K562 (cell line): ENCODE measurements around the gene QRFP. TPM values are rescaled to one million over a fixed set of nuclear protein-coding genes. Genes with fewer than 3 reads are reported as not detected.

Source experiments
- ATAC-seq: fragments of 200-7000 bp; cut with Tn5 transposase; 3 replicates; pipeline ENCODE4 v1.9.1; 2020; ENCODE audit warnings: moderate library complexity
- BruUV-seq: library from RNA; stranded (reverse); fragments of 400-500 nt; replicated peaks from 2 replicates; lab custom pipeline; 2021; lab: Mats Ljungman, UMichigan
- CTCF ChIA-PET: fragments of 300-600 bp; formaldehyde crosslinking; extraction: SDS; loops from one replicate; lab custom pipeline; 2021; ENCODE audit warnings: low intra/inter-chr PET ratio; lab: Yijun Ruan, JAX
- POLR2A ChIA-PET: fragments of 300-600, 350-650 bp; sonication (Branson Sonifier 250); formaldehyde crosslinking; extraction: SDS; loops from one replicate; lab custom pipeline; 2021; ENCODE audit warnings: antibody characterized with exemption, inconsistent platforms; lab: Yijun Ruan, JAX
- DNase-seq, 4 experiments: peaks; one replicate each; pipeline versions ENCODE4 v3.0.0 to v3.0.0-alpha.2; 2011 to 2018; ENCODE audit warnings: low spot score in 3 of 4, mixed read lengths in 3 of 4; ENCODE audit errors: extremely low read depth in 1 of 4
- FAIRE-seq: peaks from 2 replicates; lab custom pipeline; 2011; peaks lifted over from hg19 to GRCh38; lab: Jason Lieb, UNC
- H2AFZ ChIP-seq: 2 replicates; pipeline ENCODE4 v1.6.0; 2011; ENCODE audit warnings: low read depth, low read length, control low read depth, inconsistent platforms
- H3K27ac ChIP-seq: fragments of 200-600 bp; 3 replicates; pipeline ENCODE4 v1.8.0; 2011; ENCODE audit warnings: low read depth, mild to moderate bottlenecking, control low read depth, inconsistent platforms, low read length, moderate library complexity, mixed read lengths; ENCODE audit errors: extremely low read depth
- H3K27me3 ChIP-seq, 2 experiments: fragments of 300-600 bp in 1 of 2; 2 replicates in 1 of 2; 3 replicates in 1 of 2; pipeline versions ENCODE4 v1.6.0 to v1.8.0; 2011; ENCODE audit warnings: inconsistent platforms in 2 of 2, low read length in 2 of 2, mild to moderate bottlenecking in 1 of 2, mixed read lengths in 1 of 2, moderate library complexity in 1 of 2; ENCODE audit not compliant: control insufficient read depth in 2 of 2, insufficient read depth in 2 of 2
- H3K36me3 ChIP-seq: fragments of 300-600 bp; 3 replicates; pipeline ENCODE4 v1.8.0; 2011; ENCODE audit warnings: mild to moderate bottlenecking, low read length, inconsistent platforms; ENCODE audit not compliant: control insufficient read depth, insufficient read depth
- H3K4me1 ChIP-seq, 2 experiments: fragments of 200-600 bp in 1 of 2; replicated peaks in 1 of 2; 2 replicates in 1 of 2; 3 replicates in 1 of 2; pipeline versions ENCODE4 v1.5.1 to v1.8.0; 2011; ENCODE audit warnings: inconsistent platforms in 2 of 2, low read length in 2 of 2, mild to moderate bottlenecking in 1 of 2, mixed read lengths in 1 of 2, moderate library complexity in 1 of 2; ENCODE audit not compliant: control insufficient read depth in 2 of 2, insufficient read depth in 2 of 2
- H3K4me2 ChIP-seq: 2 replicates; pipeline ENCODE4 v1.6.1; 2011; ENCODE audit warnings: low read length, control low read depth, inconsistent platforms, mixed read lengths; ENCODE audit not compliant: insufficient read depth
- H3K4me3 ChIP-seq: fragments of 200-600 bp; sonication (generic), shearing (Covaris generic); 2 replicates; pipeline ENCODE4 v1.5.1; 2016; ENCODE audit warnings: control low read depth, inconsistent platforms
- H3K79me2 ChIP-seq: fragments of 200-600 bp; 3 replicates; pipeline ENCODE4 v1.8.0; 2011; ENCODE audit warnings: low read length, inconsistent platforms; ENCODE audit not compliant: control insufficient read depth, insufficient read depth
- H3K9ac ChIP-seq, 2 experiments: 2 replicates each; pipeline versions ENCODE4 v1.6.0 to v1.6.1; 2011; ENCODE audit warnings: low read depth in 2 of 2, low read length in 2 of 2, control low read depth in 1 of 2, inconsistent platforms in 1 of 2, mild to moderate bottlenecking in 1 of 2, mixed read lengths in 1 of 2; ENCODE audit not compliant: insufficient read depth in 1 of 2
- H3K9me1 ChIP-seq: one replicate; pipeline ENCODE4 v1.6.0; 2011; ENCODE audit warnings: inconsistent platforms, mild to moderate bottlenecking, low read length, moderate library complexity; ENCODE audit not compliant: control insufficient read depth, insufficient read depth
- H3K9me3 ChIP-seq: replicated peaks from 2 replicates; pipeline ENCODE4 v1.5.1; 2011; ENCODE audit warnings: low read depth, low read length, inconsistent platforms; ENCODE audit not compliant: control insufficient read depth, insufficient read depth
- H4K20me1 ChIP-seq: replicated peaks from 2 replicates; pipeline ENCODE4 v1.6.1; 2011; ENCODE audit warnings: low read length, inconsistent platforms, mixed read lengths; ENCODE audit not compliant: control insufficient read depth, insufficient read depth
- PHF20 ChIP-seq: fragments of 450-650 bp; IDR thresholded peaks from 2 replicates; pipeline ENCODE4 v1.6.1; 2018; ENCODE audit not compliant: partially characterized antibody
- ZNF717 ChIP-seq: fragments of 250-450 bp; sonication (Bioruptor Pico); IDR thresholded peaks from 2 replicates; pipeline ENCODE4 v1.5.0; 2021
- WGBS: fragments of 100-300 bp; shearing (Covaris generic); methylation state at CpG from one replicate; pipeline ENCODE4 v1.1.6; 2016; ENCODE audit warnings: low coverage, mixed read lengths; ENCODE audit not compliant: insufficient coverage; ENCODE audit errors: missing lambda C conversion rate; 5-methylcytosine and 5-hydroxymethylcytosine counted together
- in situ Hi-C: fragments of 300-500 bp; cut with MboI; formaldehyde crosslinking; loops from 4 replicates; pipeline ENCODE4 v1.15.0; 2018; ENCODE audit warnings: inconsistent platforms, mixed read lengths
- intact Hi-C: fragments of 100-400 bp; cut with micrococcal nuclease; formaldehyde crosslinking; loops from 2 replicates; pipeline ENCODE4 v1.14.2; 2022
- polyA plus RNA-seq, 8 experiments: library from polyadenylated mRNA; depleted of rRNA in 4 of 8; stranded (reverse) in 5 of 8; unstranded in 3 of 8; fragments of >200 nt; fragmentation: Nextera tagmentation in 2 of 8; fragmentation: Illumina TruSeq in 1 of 8; extraction: Ambion mirVana in 2 of 8; extraction: Trizol in 1 of 8; gene quantifications; 2 replicates each; pipeline versions ENCODE4 v1.2.1 to v1.2.3, GENCODE V29; 2011 to 2014; ENCODE audit warnings: inconsistent platforms in 1 of 8, missing spikeins in 1 of 8
- total RNA-seq, 7 experiments: library from RNA; depleted of rRNA in 6 of 7; stranded (reverse); fragments of >200 nt in 6 of 7; fragmentation: Illumina TruSeq in 2 of 7; extraction: Trizol in 2 of 7; gene quantifications; 2 replicates each; pipeline versions ENCODE4 v1.2.1 to v1.2.3, GENCODE V29; 2011 to 2021; ENCODE audit warnings: low replicate concordance in 1 of 7
- TF ChIP-seq, protein P1 (sequence below): fragments of 250-450 bp; sonication (Bioruptor Pico); IDR thresholded peaks from 2 replicates; pipeline ENCODE4 v1.4.0; 2020; ENCODE audit warnings: mild to moderate bottlenecking, moderate library complexity
- TF ChIP-seq, protein P2 (sequence below), 2 experiments: fragments of 450-650 bp in 1 of 2; sonication (generic) in 1 of 2; formaldehyde crosslinking in 1 of 2; IDR thresholded peaks in 1 of 2; conservative IDR thresholded peaks in 1 of 2; 2 replicates each; pipeline versions ENCODE4 v1.6.1 to v1.8.1; 2016 to 2023; ENCODE audit warnings: mild to moderate bottlenecking in 2 of 2, moderate library complexity in 2 of 2, inconsistent platforms in 1 of 2, missing genetic modification reagents in 1 of 2

The QRFP gene
- total and polyA plus RNA-seq, 9 of the 15 experiments (the other 6 are each of a cell fraction or from before 2014, with no cell fraction given): not detected

DNA sequence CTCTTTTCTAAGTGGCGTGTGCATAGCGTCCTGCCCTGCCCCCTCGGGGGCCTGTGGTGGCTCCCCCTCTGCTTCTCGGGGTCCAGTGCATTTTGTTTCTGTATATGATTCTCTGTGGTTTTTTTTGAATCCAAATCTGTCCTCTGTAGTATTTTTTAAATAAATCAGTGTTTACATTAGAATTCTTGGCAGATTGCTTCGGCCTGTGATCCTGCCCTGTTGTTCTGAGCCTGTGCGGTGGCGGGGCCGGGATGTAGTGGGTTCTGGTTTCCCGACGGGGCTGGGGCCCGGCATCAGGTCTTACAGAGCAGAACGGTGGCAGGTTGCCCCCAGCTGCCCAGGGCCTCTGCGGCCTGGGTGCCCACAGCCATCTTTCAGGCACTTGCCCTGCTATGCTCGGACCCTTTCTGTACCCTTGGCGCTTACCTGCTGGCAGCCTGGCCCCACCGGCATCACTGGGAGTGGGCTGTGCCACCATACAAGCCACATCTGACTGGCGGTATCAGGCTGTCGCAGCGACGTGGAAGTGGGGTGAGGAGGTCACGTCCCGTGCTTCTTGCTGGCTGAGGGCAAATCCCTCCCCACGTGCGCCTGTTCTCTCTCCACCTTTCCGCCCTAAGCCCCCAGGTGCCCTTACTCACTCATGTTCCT lies 9.0 kb downstream of the QRFP start (continued):
- TF ChIP-seq PHF20: no peak
- TF ChIP-seq, protein P1, sequence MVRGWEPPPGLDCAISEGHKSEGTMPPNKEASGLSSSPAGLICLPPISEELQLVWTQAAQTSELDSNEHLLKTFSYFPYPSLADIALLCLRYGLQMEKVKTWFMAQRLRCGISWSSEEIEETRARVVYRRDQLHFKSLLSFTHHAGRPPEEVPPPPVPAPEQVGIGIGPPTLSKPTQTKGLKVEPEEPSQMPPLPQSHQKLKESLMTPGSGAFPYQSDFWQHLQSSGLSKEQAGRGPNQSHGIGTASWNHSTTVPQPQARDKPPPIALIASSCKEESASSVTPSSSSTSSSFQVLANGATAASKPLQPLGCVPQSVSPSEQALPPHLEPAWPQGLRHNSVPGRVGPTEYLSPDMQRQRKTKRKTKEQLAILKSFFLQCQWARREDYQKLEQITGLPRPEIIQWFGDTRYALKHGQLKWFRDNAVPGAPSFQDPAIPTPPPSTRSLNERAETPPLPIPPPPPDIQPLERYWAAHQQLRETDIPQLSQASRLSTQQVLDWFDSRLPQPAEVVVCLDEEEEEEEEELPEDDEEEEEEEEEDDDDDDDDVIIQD (CRISPR knock-in tag): no peak

DNA sequence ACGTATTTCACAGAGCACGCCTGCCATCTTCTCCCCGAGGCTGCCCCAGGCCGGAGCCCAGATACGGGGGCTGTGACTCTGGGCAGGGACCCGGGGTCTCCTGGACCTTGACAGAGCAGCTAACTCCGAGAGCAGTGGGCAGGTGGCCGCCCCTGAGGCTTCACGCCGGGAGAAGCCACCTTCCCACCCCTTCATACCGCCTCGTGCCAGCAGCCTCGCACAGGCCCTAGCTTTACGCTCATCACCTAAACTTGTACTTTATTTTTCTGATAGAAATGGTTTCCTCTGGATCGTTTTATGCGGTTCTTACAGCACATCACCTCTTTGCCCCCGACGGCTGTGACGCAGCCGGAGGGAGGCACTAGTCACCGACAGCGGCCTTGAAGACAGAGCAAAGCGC lies 9.6 kb downstream of the QRFP start:
- peak overlapping the region in 1 of 2 experiments; percentile 0; a peak in 1 of 4 replicates for H3K9ac ChIP-seq
- H4K20me1 ChIP-seq: peaks cover 45% of the 10 kb centered on the region
- ATAC-seq: no peak
- intact Hi-C loops: no loop called here
- H3K4me1 ChIP-seq: peaks cover 0 to 40% of the 10 kb centered on the region in 2 experiments; a peak in 1 of 5 replicates
- BruUV-seq: no TSS peak
- no peak overlapping the region for H2AFZ ChIP-seq
- POLR2A ChIA-PET: interaction anchor here (0.6 to 14.2 kb wide), 13 partner anchors 10 to 1165 kb away, joined by 3 to 220 read pairs (median 4); no protein-coding TSS in a partner anchor
- CTCF ChIA-PET: no interaction called here
- H3K4me2 ChIP-seq: no peak overlapping the region
- H3K9me1 ChIP-seq: peaks cover 3% of the 10 kb centered on the region
- peak in 2 of 4 experiments; percentile 53 to 56 for DNase-seq
- FAIRE-seq: no peak
- H3K36me3 ChIP-seq: peaks cover 74% of the 10 kb centered on the region
- WGBS: 88% methylated on average over 23 of the region's 23 CpGs
- no peaks in the 10 kb centered on the region for H3K79me2 ChIP-seq
- H3K27ac ChIP-seq: no peak overlapping the region
- no peak overlapping the region for H3K4me3 ChIP-seq
- TF ChIP-seq, protein P2, sequence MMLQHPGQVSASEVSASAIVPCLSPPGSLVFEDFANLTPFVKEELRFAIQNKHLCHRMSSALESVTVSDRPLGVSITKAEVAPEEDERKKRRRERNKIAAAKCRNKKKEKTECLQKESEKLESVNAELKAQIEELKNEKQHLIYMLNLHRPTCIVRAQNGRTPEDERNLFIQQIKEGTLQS (IDR thresholded peaks at IDR 0.05): no peak
- TF ChIP-seq, protein P2 (CRISPR knock-in tag; conservative IDR thresholded peaks at IDR 0.05): 0 out of 2 replicates have a peak, but pooled peaks have one; percentile 3
- no peak for TF ChIP-seq ZNF717
- in situ Hi-C loops: no loop called here
- no peaks in the 10 kb centered on the region; a peak in 1 of 5 replicates for H3K27me3 ChIP-seq
- no peaks in the 10 kb centered on the region for H3K9me3 ChIP-seq
